Putamen (tissue), 1 donor: Measurements from ENCODE around the gene NEK3.
"Not testable (repeated sequence)": the region's sequence is repeated elsewhere in the genome, so short reads cannot be mapped to it uniquely, and the experiment has no call there.

Experiments
- DNase-seq: peaks from one replicate; pipeline ENCODE4 v3.0.0-alpha.2; 2016; ENCODE audit warnings: low spot score

Gene NEK3

DNA sequence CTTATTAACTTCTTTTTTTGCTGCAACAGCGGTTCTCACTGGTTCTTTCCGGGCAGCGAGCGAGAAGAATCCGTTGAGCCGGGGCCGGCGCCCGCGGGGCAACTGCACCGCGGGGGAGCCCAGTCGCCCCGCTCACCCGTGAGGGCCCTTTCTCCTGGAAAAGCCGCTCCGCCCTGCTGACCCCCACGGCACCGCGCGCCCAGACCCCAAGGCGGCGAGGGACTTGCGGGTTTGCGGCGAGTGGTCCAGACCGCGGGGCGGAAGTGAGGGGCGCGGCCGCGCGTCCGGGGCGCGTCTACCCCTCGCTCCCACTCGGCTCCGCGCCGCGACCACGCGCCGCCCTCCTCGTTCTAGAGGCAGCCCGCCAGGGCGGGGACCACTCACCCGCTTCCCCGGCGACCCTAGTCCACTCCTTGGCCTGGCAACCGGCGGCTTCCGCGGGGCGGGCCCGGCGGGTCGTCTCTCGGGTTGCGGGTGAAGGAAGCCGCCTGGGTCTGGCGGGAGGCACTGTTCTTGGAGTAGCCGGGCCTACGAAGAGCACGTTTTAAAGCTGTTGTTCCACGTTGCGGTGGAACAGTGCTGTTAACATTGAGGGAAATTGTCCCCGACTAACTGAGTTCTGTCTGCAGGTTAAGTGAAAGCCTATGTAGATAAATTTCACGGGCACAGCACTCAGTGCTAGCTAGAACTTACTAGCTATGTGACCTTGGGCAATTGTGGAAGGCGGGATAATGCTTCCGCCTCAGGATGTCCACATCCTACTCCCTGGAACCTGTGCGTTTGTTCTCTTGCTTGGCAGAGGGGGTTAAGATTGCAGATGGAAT is at the start of gene NEK3:
NEK3 (minus strand) TSS at position 439 of the 824 bp plus-strand sequence. CDS start 3,406 bp downstream, outside the sequence.
- peak; percentile 67 for DNase-seq

DNA sequence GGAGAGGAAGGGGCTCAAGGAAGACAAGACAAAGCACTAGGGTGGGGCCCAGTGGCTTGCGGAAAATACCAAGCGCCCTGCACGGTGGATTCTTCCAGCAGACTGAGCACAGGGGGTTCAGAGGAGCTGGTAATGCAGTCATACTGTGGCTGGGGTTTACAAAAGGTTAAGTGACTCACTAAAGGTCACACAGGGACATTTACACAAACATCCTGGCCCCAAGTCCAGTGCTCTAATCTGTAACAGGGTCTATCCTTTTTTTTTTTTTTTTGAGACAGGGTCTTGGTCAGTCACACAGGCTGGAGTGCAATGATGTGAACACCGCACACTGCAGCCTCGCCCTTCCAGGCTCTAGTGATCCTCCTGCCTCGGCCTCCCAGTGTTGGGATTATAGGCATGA is 49.0 kb upstream of the NEK3 start:
- DNase-seq: not testable (repeated sequence)

- not testable (repeated sequence) for DNase-seq
These were observed 48.5 kb upstream of the NEK3 start for GRCh38 chr13:52207896-52208295.

DNA sequence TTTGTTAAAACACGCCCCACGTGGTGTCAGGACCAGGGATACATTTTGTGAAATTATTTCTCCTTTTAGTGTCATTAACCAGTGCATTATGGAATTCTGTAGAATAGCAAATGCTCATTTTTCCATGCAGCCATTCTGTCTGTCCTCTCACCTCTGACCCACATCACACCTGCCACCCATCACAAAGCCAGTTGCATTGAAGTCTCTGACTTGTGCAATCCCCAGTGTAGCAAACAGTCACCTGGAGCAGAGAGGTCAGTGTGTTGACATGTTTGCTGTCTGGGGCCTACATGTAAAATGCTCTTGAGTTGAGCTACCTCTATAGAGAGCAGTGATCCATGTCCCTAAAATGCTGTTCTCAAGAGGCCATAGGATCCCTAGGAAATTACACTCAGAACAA is 47.9 kb upstream of the NEK3 start:
- DNase-seq: not testable (repeated sequence)

GRCh38 chr13:52204546-52204945 is 45.1 kb upstream of the NEK3 start:
- not testable (repeated sequence) for DNase-seq

DNA sequence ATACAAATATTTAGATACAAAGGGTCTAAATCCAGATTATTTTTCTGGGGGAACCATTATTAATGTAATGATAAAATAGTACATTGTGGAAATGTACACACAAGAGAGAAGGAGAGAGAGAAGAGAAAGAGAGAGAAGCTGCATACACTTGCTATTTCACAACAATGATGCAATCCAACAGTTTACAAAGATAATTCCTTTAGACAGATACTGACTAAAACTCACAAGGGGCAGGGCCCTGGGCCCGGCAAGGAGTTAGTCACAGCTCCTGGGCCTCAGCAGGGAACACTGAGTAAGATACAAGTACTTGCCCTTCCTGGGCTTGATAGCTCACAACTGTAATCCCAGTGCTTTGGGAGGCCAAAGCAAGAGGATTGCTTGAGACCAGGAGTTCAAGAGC is 44.5 kb upstream of the NEK3 start:
- DNase-seq: not testable (repeated sequence)

DNA sequence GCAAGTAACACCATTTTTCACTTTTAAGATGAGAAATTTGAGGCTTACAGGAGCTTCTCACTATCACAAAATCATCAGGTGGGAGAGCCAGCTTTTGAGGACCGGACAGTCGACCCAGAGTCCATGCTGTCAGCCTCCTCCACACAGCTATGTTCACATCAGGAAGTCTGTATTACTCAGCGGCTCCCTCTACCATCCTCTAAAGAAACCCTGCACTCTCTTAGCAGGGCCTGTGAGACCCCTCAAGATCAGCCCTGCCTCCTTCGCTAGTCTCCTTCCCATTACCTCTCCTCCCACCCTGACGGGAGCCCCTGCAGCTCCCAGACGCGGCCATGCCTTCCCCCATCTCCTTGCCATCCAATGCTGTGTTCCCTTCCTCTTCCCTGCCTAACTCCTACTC is 43.1 kb upstream of the NEK3 start:
- DNase-seq: not testable (repeated sequence)

DNA sequence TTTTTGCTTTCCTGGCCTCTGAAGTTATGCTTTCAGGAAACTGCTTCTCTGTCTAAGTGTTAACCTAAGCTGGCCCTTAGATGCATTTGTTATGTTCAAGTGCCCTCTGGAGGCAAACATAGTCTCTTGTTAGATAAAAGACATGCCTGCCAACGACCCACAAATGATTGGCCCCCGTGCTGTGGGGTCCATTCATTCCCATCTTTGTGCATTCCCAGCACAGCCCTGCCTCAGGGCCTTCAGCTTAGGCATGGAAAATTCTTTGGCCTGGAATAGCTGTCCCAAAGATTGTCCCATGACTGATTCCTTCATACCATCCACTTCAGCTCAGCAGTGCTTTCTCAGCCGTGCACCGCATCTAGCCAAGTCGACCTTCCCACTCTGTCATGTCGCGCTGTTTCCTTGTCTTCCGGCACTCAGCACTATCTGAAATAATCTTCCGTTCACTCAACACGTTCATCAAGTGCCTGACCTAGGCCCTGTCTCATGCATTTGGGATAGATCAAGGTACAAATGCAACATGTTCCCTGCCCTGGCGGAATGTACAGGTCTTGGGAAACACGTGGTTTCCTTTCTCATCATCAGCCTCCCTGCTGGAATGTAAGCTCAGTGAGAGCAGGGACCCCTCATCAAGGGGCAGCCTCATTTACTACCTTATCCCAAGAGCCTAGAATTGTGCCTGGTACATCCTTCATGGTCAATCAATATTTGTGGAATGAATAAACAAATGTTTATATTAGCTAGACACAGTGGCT is 42.2 kb upstream of the NEK3 start:
- DNase-seq: peak; percentile 66

GRCh38 chr13:52195401-52195837 is 36.0 kb upstream of the NEK3 start:
- DNase-seq: peak; percentile 51

- peak; percentile 88 for DNase-seq
These were observed 34.9 kb upstream of the NEK3 start for GRCh38 chr13:52194184-52194868.

DNA sequence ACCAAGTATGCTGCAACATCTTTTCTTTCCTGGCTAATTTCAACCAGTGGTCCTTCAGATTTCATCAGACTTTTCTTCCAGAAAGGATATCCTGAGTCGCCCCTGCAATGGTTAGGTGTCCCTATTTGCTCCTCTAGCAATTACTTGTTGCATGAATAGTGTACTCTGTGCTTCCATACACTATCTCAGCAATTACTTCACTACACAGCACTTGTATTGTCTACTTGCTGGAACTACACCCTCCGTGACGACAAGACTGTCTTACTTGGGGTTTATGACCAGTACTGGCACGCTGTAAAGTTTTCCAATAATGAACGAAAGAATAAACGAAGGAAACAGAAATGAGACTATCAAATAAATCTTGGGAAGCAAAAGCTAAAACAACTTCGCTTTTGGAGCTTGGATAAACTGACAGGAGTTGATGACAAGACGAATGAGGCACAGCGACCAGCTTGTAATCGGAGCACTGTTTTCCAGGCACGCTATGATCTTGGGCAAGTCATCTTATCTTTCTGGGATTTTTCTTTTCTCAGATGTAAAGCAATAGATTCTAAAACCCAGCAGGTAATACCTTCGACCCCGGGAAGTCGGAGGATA is 34.3 kb upstream of the NEK3 start:
- not testable (repeated sequence) for DNase-seq

- not testable (repeated sequence) for DNase-seq
These were observed 28.2 kb upstream of the NEK3 start for GRCh38 chr13:52187424-52188187.

DNA sequence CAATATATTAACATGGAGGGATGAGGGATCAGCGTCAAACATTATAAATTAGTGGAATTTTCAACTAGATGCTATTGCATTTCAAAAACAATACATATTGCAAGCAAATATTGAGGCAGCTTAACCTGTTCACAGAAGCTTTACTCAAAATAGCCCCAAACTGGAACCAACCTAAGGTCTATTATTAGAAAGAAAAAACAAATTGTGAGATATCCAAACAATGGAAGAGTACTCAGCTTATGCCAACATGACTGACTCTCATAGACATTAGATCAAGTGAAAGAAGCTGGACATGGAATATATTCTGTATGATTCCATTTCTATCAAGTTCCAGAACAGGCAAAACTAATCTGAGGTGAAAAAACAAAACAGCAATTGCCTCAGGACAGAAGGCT is 27.6 kb upstream of the NEK3 start:
- DNase-seq: no peak

DNA sequence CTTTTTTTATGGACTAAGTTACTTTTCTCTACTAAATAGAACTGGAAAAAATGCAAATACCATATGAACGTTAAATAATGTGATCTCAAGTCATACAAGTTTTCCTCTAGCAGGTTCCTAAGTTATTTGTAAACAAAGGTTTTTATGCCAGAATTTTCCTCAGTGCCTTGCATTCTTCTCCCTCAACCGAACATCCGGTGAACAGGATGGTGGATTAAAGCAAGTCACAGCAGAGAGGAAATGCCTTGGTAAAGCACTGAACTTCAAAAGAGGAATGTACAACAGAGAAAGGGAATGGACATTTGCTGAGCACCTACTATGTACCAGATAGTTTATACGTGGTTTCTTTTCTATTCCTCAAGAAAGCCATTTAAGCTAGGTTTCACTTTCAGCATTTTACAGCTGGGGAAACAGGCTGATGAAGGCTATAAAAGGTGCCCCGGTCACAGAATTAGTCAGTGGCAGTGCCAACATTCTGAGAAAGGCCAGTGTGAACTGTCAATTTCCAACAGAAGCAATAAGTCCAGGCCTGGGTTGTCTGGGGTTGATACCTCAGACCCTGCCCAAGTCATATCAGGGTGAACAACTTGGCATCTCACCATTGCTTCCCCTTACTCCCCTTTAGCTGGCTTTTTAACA is 22.0 kb upstream of the NEK3 start:
- not testable (repeated sequence) for DNase-seq

GRCh38 chr13:52179925-52180324 is 20.5 kb upstream of the NEK3 start:
- no peak for DNase-seq

GRCh38 chr13:52177276-52177675 is 17.9 kb upstream of the NEK3 start:
- DNase-seq: no peak

GRCh38 chr13:52173970-52174369 is 14.6 kb upstream of the NEK3 start:
- DNase-seq: not testable (repeated sequence)

DNA sequence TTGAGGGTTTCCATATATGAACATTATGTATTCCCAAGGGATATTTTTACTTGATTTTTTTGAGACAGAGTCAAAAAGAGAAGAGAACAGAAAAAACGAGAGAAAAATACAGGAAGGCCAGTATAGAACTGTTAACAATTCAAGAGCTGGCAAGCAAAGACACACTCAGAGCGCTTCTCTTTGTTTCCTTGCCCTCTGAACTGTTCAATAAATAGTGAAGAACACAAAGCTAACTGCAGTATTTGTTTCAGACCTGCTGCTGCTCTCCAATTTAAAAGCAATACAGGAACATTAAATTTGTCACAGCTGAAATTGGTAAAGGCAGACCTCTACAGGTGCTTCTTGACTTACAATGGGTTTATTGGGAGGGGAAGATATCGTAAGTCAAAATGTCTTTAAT is 14.0 kb upstream of the NEK3 start:
- no peak for DNase-seq

GRCh38 chr13:52171686-52172085 is 12.3 kb upstream of the NEK3 start:
- not testable (repeated sequence) for DNase-seq

- DNase-seq: not testable (repeated sequence)
These were observed 11.5 kb upstream of the NEK3 start for GRCh38 chr13:52170828-52171391.
